Mammary epithelial cell (primary cell): ENCODE results near the gene GRAMD1C.

Source experiments
- EZH2 ChIP-seq: IDR thresholded peaks from 2 replicates; pipeline ENCODE4 v1.6.1; 2012; ENCODE audit warnings: low read length, inconsistent platforms, borderline replicate concordance
- TF ChIP-seq, protein P1 (sequence below), 2 donors: IDR thresholded peaks in 1 of 2; conservative IDR thresholded peaks in 1 of 2; 2 replicates each; pipeline ENCODE4 v1.5.1; 2011 to 2012; ENCODE audit warnings: inconsistent platforms in 2 of 2, low read length in 2 of 2, mild to moderate bottlenecking in 2 of 2, control low read depth in 1 of 2, low read depth in 1 of 2; ENCODE audit not compliant: insufficient read depth in 1 of 2; ENCODE audit errors: extremely low read depth in 1 of 2

- TF ChIP-seq, protein P1, sequence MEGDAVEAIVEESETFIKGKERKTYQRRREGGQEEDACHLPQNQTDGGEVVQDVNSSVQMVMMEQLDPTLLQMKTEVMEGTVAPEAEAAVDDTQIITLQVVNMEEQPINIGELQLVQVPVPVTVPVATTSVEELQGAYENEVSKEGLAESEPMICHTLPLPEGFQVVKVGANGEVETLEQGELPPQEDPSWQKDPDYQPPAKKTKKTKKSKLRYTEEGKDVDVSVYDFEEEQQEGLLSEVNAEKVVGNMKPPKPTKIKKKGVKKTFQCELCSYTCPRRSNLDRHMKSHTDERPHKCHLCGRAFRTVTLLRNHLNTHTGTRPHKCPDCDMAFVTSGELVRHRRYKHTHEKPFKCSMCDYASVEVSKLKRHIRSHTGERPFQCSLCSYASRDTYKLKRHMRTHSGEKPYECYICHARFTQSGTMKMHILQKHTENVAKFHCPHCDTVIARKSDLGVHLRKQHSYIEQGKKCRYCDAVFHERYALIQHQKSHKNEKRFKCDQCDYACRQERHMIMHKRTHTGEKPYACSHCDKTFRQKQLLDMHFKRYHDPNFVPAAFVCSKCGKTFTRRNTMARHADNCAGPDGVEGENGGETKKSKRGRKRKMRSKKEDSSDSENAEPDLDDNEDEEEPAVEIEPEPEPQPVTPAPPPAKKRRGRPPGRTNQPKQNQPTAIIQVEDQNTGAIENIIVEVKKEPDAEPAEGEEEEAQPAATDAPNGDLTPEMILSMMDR (conservative IDR thresholded peaks at IDR 0.05 in 1 of 2, IDR thresholded peaks at IDR 0.05 in 1 of 2; ENCODE audit: extremely low read depth in 1 of 2, insufficient read depth in 1 of 2, low read depth in 1 of 2, low read length in 2 of 2) = no peak
- TF ChIP-seq EZH2 = no peak
Measured at GRCh38 chr3:113985541-113985940, 147.0 kb downstream of the GRAMD1C start.
